ENCODE measurements around the gene POU2F2.

The POU2F2 gene

GRCh38 chr19:42132030-42132628 lies at the start of gene POU2F2:
Gene POU2F2 (minus strand): TSS chr19:42132446. CDS start chr19:42132411, 35 bp downstream.
- H2AFZ ChIP-seq (ENCODE audit: low read depth, low read length) = peak within 1 kb of the TSS; percentile 74

GRCh38 chr19:42178791-42179674 lies 46.8 kb upstream of the POU2F2 start:
- H3K9ac ChIP-seq (ENCODE audit: low read depth, low read length) = no peak overlapping the region
- no peak overlapping the region for H3K4me2 ChIP-seq (ENCODE audit: insufficient read depth, low read length)
- no peaks in the 10 kb centered on the region for H3K9me3 ChIP-seq (ENCODE audit: insufficient read depth, low read length, severe bottlenecking)
- TF ChIP-seq, protein P1, sequence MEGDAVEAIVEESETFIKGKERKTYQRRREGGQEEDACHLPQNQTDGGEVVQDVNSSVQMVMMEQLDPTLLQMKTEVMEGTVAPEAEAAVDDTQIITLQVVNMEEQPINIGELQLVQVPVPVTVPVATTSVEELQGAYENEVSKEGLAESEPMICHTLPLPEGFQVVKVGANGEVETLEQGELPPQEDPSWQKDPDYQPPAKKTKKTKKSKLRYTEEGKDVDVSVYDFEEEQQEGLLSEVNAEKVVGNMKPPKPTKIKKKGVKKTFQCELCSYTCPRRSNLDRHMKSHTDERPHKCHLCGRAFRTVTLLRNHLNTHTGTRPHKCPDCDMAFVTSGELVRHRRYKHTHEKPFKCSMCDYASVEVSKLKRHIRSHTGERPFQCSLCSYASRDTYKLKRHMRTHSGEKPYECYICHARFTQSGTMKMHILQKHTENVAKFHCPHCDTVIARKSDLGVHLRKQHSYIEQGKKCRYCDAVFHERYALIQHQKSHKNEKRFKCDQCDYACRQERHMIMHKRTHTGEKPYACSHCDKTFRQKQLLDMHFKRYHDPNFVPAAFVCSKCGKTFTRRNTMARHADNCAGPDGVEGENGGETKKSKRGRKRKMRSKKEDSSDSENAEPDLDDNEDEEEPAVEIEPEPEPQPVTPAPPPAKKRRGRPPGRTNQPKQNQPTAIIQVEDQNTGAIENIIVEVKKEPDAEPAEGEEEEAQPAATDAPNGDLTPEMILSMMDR (IDR thresholded peaks at IDR 0.05; ENCODE audit: borderline replicate concordance, extremely low read depth, low read length, poor library complexity, severe bottlenecking) = peak; percentile 66
- TF ChIP-seq EZH2 (IDR thresholded peaks at IDR 0.05; ENCODE audit: borderline replicate concordance, low read depth, low read length, severe bottlenecking) = no peak
- H3K4me3 ChIP-seq (ENCODE audit: low read depth in 1 of 2, low read length in 2 of 2) = no peak overlapping the region
- no peak overlapping the region for H2AFZ ChIP-seq (ENCODE audit: low read depth, low read length)
- H3K79me2 ChIP-seq (ENCODE audit: insufficient read depth, low read length) = no peaks in the 10 kb centered on the region
- H3K4me1 ChIP-seq (ENCODE audit: insufficient read depth, low read length) = peaks cover 20% of the 10 kb centered on the region
- 0 out of 2 replicates have a peak, but pooled peaks cover 3% of the 10 kb centered on the region for H4K20me1 ChIP-seq (ENCODE audit: insufficient read depth, low read length)
- peak; percentile 47 for DNase-seq
- no peak for ATAC-seq (ENCODE audit: insufficient read depth, low read depth)
- H3K27ac ChIP-seq (ENCODE audit: low read length) = no peak overlapping the region
- no peaks in the 10 kb centered on the region for H3K36me3 ChIP-seq (ENCODE audit: insufficient read depth, low read length)
- peaks cover 54% of the 10 kb centered on the region for H3K27me3 ChIP-seq (ENCODE audit: insufficient read depth, low read length, poor library complexity)

More at GRCh38 chr19:42132030-42132628, at the start of gene POU2F2:
- H4K20me1 ChIP-seq (ENCODE audit: insufficient read depth, low read length) = no peaks in the 10 kb centered on the region; the same call in 1 of the 2 replicates
- TF ChIP-seq, protein P1 (IDR thresholded peaks at IDR 0.05; ENCODE audit: borderline replicate concordance, extremely low read depth, low read length, poor library complexity, severe bottlenecking) = no peak
- no peak for TF ChIP-seq EZH2 (IDR thresholded peaks at IDR 0.05; ENCODE audit: borderline replicate concordance, low read depth, low read length, severe bottlenecking)
- DNase-seq (peak; percentile 91), ATAC-seq (ENCODE audit: insufficient read depth, low read depth) (peak; percentile 88)
- no peaks in the 10 kb centered on the region for H3K36me3 ChIP-seq (ENCODE audit: insufficient read depth, low read length)
- peak within 1 kb of the TSS; percentile 95 for H3K4me2 ChIP-seq (ENCODE audit: insufficient read depth, low read length)
- peak within 1 kb of the TSS; percentile 47 for H3K9ac ChIP-seq (ENCODE audit: low read depth, low read length)
- peaks cover 27% of the 10 kb centered on the region for H3K4me1 ChIP-seq (ENCODE audit: insufficient read depth, low read length)
- H3K9me3 ChIP-seq (ENCODE audit: insufficient read depth, low read length, severe bottlenecking) = no peaks in the 10 kb centered on the region
- peak within 1 kb of the TSS; percentile 5; the same call in 1 of the 2 replicates for H3K27ac ChIP-seq (ENCODE audit: low read length)
- H3K27me3 ChIP-seq (ENCODE audit: insufficient read depth, low read length, poor library complexity) = no peaks in the 10 kb centered on the region
- no peaks in the 10 kb centered on the region for H3K79me2 ChIP-seq (ENCODE audit: insufficient read depth, low read length)
- peak within 1 kb of the TSS in 1 of 2 experiments; percentile 61; a peak in 2 of 4 replicates for H3K4me3 ChIP-seq (ENCODE audit: low read depth in 1 of 2, low read length in 2 of 2)

DNA sequence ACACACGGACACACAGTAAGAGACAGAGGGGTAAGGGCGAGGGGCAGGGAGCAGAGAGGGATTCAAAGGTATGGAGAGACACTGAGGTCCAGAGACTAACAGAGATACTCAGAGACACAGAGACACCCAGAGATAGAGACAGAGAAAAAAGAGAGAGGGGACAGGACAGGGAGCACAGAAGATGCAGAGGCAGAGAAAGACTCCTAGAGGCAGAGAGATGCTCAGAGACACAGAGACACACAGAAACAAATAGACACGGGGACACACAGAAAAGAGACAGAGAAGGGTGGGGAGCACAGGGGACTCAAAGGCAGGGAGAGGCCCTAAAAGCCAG lies 45.4 kb upstream of the POU2F2 start:
- no peak overlapping the region for H3K27ac ChIP-seq (ENCODE audit: low read length)
- H3K36me3 ChIP-seq (ENCODE audit: insufficient read depth, low read length) = no peaks in the 10 kb centered on the region
- peaks cover 20% of the 10 kb centered on the region for H3K4me1 ChIP-seq (ENCODE audit: insufficient read depth, low read length)
- no peak for ATAC-seq (ENCODE audit: insufficient read depth, low read depth)
- H3K9ac ChIP-seq (ENCODE audit: low read depth, low read length) = peak overlapping the region; percentile 37; the same call in 1 of the 2 replicates
- no peak for DNase-seq
- no peaks in the 10 kb centered on the region for H3K9me3 ChIP-seq (ENCODE audit: insufficient read depth, low read length, severe bottlenecking)
- no peaks in the 10 kb centered on the region for H3K79me2 ChIP-seq (ENCODE audit: insufficient read depth, low read length)
- peaks cover 54% of the 10 kb centered on the region for H3K27me3 ChIP-seq (ENCODE audit: insufficient read depth, low read length, poor library complexity)
- peak overlapping the region; percentile 84 for H3K4me2 ChIP-seq (ENCODE audit: insufficient read depth, low read length)
- H3K4me3 ChIP-seq (ENCODE audit: low read depth in 1 of 2, low read length in 2 of 2) = peak overlapping the region in 1 of 2 experiments; percentile 54; a peak in 2 of 4 replicates
- H2AFZ ChIP-seq (ENCODE audit: low read depth, low read length) = no peak overlapping the region
- H4K20me1 ChIP-seq (ENCODE audit: insufficient read depth, low read length) = 0 out of 2 replicates have a peak, but pooled peaks cover 3% of the 10 kb centered on the region
- TF ChIP-seq, protein P1 (IDR thresholded peaks at IDR 0.05; ENCODE audit: borderline replicate concordance, extremely low read depth, low read length, poor library complexity, severe bottlenecking) = no peak
- no peak for TF ChIP-seq EZH2 (IDR thresholded peaks at IDR 0.05; ENCODE audit: borderline replicate concordance, low read depth, low read length, severe bottlenecking)
